HEK293 (cell line): ENCODE results near the gene SLC39A7.

Source experiments
- GFI1B ChIP-seq: fragments of 450-650 bp; formaldehyde crosslinking; IDR thresholded peaks from 2 replicates; pipeline ENCODE4 v1.5.1; 2016; ENCODE audit warnings: missing biosample characterization, missing genetic modification characterization
- GLI2 ChIP-seq: fragments of 450-650 bp; formaldehyde crosslinking; IDR thresholded peaks from 2 replicates; pipeline ENCODE4; 2017; ENCODE audit warnings: missing biosample characterization, missing genetic modification characterization, low read depth, borderline replicate concordance
- HOXA7 ChIP-seq: sonication (generic); formaldehyde crosslinking; IDR thresholded peaks from 2 replicates; pipeline ENCODE4 v1.8.1; 2022; ENCODE audit warnings: missing genetic modification reagents, borderline replicate concordance
- KLF10 ChIP-seq: fragments of 450-650 bp; IDR thresholded peaks from 2 replicates; pipeline ENCODE4 v1.5.1; 2018; ENCODE audit warnings: missing biosample characterization, mild to moderate bottlenecking, missing genetic modification characterization
- OVOL3 ChIP-seq: fragments of 450-650 bp; formaldehyde crosslinking; IDR thresholded peaks from 2 replicates; pipeline ENCODE4 v1.5.1; 2016; ENCODE audit warnings: missing biosample characterization, missing genetic modification characterization
- SCRT1 ChIP-seq: fragments of 450-650 bp; formaldehyde crosslinking; IDR thresholded peaks from 2 replicates; pipeline ENCODE4 v1.5.1; 2016; ENCODE audit warnings: missing biosample characterization, missing genetic modification characterization, borderline replicate concordance
- ZBTB48 ChIP-seq: fragments of 450-650 bp; formaldehyde crosslinking; IDR thresholded peaks from 2 replicates; pipeline ENCODE4 v1.5.1; 2016; ENCODE audit warnings: missing biosample characterization, missing genetic modification characterization
- ZNF10 ChIP-seq: fragments of 450-650 bp; formaldehyde crosslinking; IDR thresholded peaks from 2 replicates; pipeline ENCODE4 v1.5.1; 2017; ENCODE audit warnings: missing biosample characterization, missing genetic modification characterization
- ZNF155 ChIP-seq: fragments of 450-650 bp; formaldehyde crosslinking; IDR thresholded peaks from 2 replicates; pipeline ENCODE4 v1.5.1; 2016; ENCODE audit warnings: missing biosample characterization, missing genetic modification characterization
- ZNF157 ChIP-seq: fragments of 450-650 bp; formaldehyde crosslinking; IDR thresholded peaks from 2 replicates; pipeline ENCODE4 v1.5.1; 2016; ENCODE audit warnings: missing biosample characterization, missing genetic modification characterization
- ZNF175 ChIP-seq: fragments of 450-650 bp; formaldehyde crosslinking; IDR thresholded peaks from 2 replicates; pipeline ENCODE4 v1.5.1; 2016; ENCODE audit warnings: missing biosample characterization, missing genetic modification characterization
- ZNF2 ChIP-seq: fragments of 450-650 bp; formaldehyde crosslinking; IDR thresholded peaks from 2 replicates; pipeline ENCODE4 v1.5.1; 2016; ENCODE audit warnings: missing biosample characterization, missing genetic modification characterization
- ZNF311 ChIP-seq: fragments of 450-650 bp; formaldehyde crosslinking; IDR thresholded peaks from 2 replicates; pipeline ENCODE4 v1.5.1; 2017; ENCODE audit warnings: missing biosample characterization, missing genetic modification characterization, borderline replicate concordance
- ZNF354C ChIP-seq: fragments of 450-650 bp; formaldehyde crosslinking; IDR thresholded peaks from 2 replicates; pipeline ENCODE4 v1.5.1; 2016; ENCODE audit warnings: missing biosample characterization, missing genetic modification characterization, low read depth, borderline replicate concordance
- ZNF530 ChIP-seq: fragments of 450-650 bp; formaldehyde crosslinking; IDR thresholded peaks from 2 replicates; pipeline ENCODE4 v1.5.1; 2016; ENCODE audit warnings: low read depth, missing biosample characterization, missing genetic modification characterization
- ZNF571 ChIP-seq: fragments of 450-650 bp; formaldehyde crosslinking; IDR thresholded peaks from 2 replicates; pipeline ENCODE4 v1.5.0; 2017; ENCODE audit warnings: missing biosample characterization, missing genetic modification characterization
- ZNF629 ChIP-seq: fragments of 450-650 bp; formaldehyde crosslinking; IDR thresholded peaks from 2 replicates; pipeline ENCODE4 v1.5.1; 2017; ENCODE audit warnings: missing biosample characterization, missing genetic modification characterization
- ZNF654 ChIP-seq: fragments of 450-650 bp; formaldehyde crosslinking; IDR thresholded peaks from 2 replicates; pipeline ENCODE4 v1.5.1; 2016; ENCODE audit warnings: low read depth, missing biosample characterization, missing genetic modification characterization
- ZNF660 ChIP-seq: fragments of 450-650 bp; IDR thresholded peaks from 2 replicates; pipeline ENCODE4 v1.5.1; 2018; ENCODE audit warnings: missing biosample characterization, mild to moderate bottlenecking, missing genetic modification characterization
- ZNF843 ChIP-seq: fragments of 450-650 bp; formaldehyde crosslinking; IDR thresholded peaks from 2 replicates; pipeline ENCODE4 v1.5.1; 2016; ENCODE audit warnings: missing biosample characterization, missing genetic modification characterization
- TF ChIP-seq, protein P1 (sequence below): fragments of 450-650 bp; formaldehyde crosslinking; IDR thresholded peaks from 2 replicates; pipeline ENCODE4 v1.5.1; 2017; ENCODE audit warnings: missing biosample characterization, missing genetic modification characterization
- TF ChIP-seq, protein P2 (sequence below): fragments of 450-650 bp; formaldehyde crosslinking; IDR thresholded peaks from 2 replicates; pipeline ENCODE4 v1.5.1; 2016; ENCODE audit warnings: missing biosample characterization, missing genetic modification characterization, borderline replicate concordance
- TF ChIP-seq, protein P3 (sequence below): sonication (generic); formaldehyde crosslinking; IDR thresholded peaks from 2 replicates; pipeline ENCODE4 v1.8.1; 2022; ENCODE audit warnings: mild to moderate bottlenecking, moderate library complexity, missing genetic modification reagents
- TF ChIP-seq, protein P4 (sequence below): fragments of 450-650 bp; formaldehyde crosslinking; IDR thresholded peaks from 2 replicates; pipeline ENCODE4; 2016; ENCODE audit warnings: missing biosample characterization, missing genetic modification characterization
- TF ChIP-seq, protein P5 (sequence below): fragments of 450-650 bp; formaldehyde crosslinking; IDR thresholded peaks from 2 replicates; pipeline ENCODE4 v1.5.1; 2016; ENCODE audit warnings: missing biosample characterization, missing genetic modification characterization
- TF ChIP-seq, protein P6 (sequence below): fragments of 450-650 bp; formaldehyde crosslinking; IDR thresholded peaks from 2 replicates; pipeline ENCODE4 v1.5.1; 2016; ENCODE audit warnings: missing biosample characterization, missing genetic modification characterization
- TF ChIP-seq, protein P7 (sequence below): fragments of 450-650 bp; formaldehyde crosslinking; optimal IDR thresholded peaks from 2 replicates; pipeline ENCODE3; 2016; ENCODE audit warnings: missing biosample characterization, mild to moderate bottlenecking, missing genetic modification characterization

Gene SLC39A7

DNA sequence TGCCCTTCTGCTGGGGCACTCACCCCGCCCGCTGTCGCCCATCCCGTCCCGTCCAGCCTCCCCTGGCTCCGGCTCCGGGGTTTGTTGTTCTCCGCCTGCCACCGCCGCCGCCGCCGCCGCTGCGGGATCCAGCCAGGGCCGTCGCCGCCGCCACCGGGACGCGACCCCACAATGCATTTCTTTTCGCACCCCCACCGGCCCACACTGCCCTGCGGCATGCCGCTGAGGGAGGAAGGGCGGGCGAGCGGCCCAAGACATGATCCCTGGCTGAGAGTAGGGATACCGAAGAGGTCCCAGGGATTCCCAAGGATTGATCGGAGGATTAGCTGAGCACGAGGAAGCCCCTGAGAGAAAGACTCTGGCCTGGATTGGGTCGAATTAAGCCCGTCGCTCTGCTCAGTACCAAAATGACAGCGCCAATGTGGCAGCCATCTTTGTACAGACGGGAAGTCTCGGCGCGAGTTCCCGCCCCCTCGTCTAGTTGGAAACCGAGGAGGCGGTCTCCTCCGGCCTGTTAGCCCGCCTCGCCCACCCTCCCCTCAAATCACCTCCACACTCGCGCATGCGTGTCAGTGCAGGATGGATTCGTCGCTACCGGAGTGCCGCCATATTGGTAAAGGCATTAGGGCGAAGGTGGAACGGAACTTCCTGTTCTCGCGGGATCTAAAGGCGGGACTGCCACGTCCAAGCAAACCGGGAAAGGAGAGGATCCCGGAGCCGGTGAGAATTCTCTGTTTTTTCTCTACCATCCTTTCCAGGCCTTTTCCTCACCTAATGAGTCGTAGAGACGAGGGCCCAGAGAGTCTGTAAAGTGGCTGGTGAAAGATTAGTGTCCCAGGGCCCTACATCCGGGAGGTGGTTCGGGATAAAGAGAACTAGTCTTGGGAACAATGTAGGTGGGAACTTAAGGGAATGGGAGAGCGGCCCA lies at the start of gene SLC39A7, which contains the start of gene RXRB (continued):
- TF ChIP-seq HOXA7, result no peak
- no peak for TF ChIP-seq ZNF530
- TF ChIP-seq GLI2 (tag by site-specific recombination), result no peak
- TF ChIP-seq, protein P1, sequence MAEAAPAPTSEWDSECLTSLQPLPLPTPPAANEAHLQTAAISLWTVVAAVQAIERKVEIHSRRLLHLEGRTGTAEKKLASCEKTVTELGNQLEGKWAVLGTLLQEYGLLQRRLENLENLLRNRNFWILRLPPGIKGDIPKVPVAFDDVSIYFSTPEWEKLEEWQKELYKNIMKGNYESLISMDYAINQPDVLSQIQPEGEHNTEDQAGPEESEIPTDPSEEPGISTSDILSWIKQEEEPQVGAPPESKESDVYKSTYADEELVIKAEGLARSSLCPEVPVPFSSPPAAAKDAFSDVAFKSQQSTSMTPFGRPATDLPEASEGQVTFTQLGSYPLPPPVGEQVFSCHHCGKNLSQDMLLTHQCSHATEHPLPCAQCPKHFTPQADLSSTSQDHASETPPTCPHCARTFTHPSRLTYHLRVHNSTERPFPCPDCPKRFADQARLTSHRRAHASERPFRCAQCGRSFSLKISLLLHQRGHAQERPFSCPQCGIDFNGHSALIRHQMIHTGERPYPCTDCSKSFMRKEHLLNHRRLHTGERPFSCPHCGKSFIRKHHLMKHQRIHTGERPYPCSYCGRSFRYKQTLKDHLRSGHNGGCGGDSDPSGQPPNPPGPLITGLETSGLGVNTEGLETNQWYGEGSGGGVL (tag by site-specific recombination), result peak; percentile 94
- TF ChIP-seq, protein P2, sequence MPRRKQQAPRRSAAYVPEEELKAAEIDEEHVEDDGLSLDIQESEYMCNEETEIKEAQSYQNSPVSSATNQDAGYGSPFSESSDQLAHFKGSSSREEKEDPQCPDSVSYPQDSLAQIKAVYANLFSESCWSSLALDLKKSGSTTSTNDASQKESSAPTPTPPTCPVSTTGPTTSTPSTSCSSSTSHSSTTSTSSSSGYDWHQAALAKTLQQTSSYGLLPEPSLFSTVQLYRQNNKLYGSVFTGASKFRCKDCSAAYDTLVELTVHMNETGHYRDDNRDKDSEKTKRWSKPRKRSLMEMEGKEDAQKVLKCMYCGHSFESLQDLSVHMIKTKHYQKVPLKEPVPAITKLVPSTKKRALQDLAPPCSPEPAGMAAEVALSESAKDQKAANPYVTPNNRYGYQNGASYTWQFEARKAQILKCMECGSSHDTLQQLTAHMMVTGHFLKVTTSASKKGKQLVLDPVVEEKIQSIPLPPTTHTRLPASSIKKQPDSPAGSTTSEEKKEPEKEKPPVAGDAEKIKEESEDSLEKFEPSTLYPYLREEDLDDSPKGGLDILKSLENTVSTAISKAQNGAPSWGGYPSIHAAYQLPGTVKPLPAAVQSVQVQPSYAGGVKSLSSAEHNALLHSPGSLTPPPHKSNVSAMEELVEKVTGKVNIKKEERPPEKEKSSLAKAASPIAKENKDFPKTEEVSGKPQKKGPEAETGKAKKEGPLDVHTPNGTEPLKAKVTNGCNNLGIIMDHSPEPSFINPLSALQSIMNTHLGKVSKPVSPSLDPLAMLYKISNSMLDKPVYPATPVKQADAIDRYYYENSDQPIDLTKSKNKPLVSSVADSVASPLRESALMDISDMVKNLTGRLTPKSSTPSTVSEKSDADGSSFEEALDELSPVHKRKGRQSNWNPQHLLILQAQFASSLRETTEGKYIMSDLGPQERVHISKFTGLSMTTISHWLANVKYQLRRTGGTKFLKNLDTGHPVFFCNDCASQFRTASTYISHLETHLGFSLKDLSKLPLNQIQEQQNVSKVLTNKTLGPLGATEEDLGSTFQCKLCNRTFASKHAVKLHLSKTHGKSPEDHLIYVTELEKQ, result no peak
- TF ChIP-seq ZNF654 (tag by site-specific recombination), result no peak
- peak; percentile 46 for TF ChIP-seq ZNF843
- no peak for TF ChIP-seq ZNF354C
- TF ChIP-seq, protein P3, sequence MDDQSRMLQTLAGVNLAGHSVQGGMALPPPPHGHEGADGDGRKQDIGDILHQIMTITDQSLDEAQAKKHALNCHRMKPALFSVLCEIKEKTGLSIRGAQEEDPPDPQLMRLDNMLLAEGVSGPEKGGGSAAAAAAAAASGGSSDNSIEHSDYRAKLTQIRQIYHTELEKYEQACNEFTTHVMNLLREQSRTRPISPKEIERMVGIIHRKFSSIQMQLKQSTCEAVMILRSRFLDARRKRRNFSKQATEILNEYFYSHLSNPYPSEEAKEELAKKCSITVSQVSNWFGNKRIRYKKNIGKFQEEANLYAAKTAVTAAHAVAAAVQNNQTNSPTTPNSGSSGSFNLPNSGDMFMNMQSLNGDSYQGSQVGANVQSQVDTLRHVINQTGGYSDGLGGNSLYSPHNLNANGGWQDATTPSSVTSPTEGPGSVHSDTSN, result no peak
- TF ChIP-seq KLF10 (tag by site-specific recombination), result peak; percentile 72; the same call in 1 of the 2 replicates
- peak; percentile 82 for TF ChIP-seq ZNF629 (tag by site-specific recombination)
- TF ChIP-seq, protein P4, sequence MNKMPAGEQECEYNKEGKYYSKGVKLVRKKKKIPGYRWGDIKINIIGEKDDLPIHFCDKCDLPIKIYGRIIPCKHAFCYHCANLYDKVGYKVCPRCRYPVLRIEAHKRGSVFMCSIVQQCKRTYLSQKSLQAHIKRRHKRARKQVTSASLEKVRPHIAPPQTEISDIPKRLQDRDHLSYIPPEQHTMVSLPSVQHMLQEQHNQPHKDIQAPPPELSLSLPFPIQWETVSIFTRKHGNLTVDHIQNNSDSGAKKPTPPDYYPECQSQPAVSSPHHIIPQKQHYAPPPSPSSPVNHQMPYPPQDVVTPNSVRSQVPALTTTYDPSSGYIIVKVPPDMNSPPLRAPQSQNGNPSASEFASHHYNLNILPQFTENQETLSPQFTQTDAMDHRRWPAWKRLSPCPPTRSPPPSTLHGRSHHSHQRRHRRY (tag by site-specific recombination), result no peak
- no peak for TF ChIP-seq GFI1B (tag by site-specific recombination)
- no peak for TF ChIP-seq SCRT1 (tag by site-specific recombination)
- TF ChIP-seq, protein P5, sequence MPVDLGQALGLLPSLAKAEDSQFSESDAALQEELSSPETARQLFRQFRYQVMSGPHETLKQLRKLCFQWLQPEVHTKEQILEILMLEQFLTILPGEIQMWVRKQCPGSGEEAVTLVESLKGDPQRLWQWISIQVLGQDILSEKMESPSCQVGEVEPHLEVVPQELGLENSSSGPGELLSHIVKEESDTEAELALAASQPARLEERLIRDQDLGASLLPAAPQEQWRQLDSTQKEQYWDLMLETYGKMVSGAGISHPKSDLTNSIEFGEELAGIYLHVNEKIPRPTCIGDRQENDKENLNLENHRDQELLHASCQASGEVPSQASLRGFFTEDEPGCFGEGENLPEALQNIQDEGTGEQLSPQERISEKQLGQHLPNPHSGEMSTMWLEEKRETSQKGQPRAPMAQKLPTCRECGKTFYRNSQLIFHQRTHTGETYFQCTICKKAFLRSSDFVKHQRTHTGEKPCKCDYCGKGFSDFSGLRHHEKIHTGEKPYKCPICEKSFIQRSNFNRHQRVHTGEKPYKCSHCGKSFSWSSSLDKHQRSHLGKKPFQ (tag by site-specific recombination), result 0 out of 2 replicates have a peak, but pooled peaks have one; percentile 30
- peak; percentile 88 for TF ChIP-seq ZBTB48 (tag by site-specific recombination)
- no peak for TF ChIP-seq ZNF311 (tag by site-specific recombination)
- peak; percentile 66; the same call in 1 of the 2 replicates for TF ChIP-seq ZNF660 (tag by site-specific recombination)
- TF ChIP-seq, protein P6, sequence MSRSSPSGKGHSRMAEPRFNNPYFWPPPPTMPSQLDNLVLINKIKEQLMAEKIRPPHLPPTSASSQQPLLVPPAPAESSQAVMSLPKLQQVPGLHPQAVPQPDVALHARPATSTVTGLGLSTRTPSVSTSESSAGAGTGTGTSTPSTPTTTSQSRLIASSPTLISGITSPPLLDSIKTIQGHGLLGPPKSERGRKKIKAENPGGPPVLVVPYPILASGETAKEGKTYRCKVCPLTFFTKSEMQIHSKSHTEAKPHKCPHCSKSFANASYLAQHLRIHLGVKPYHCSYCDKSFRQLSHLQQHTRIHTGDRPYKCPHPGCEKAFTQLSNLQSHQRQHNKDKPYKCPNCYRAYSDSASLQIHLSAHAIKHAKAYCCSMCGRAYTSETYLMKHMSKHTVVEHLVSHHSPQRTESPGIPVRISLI (tag by site-specific recombination), result no peak
- no peak for TF ChIP-seq ZNF155
- no peak for TF ChIP-seq ZNF157 (tag by site-specific recombination)
- peak; percentile 83 for TF ChIP-seq ZNF2 (tag by site-specific recombination)
- no peak for TF ChIP-seq ZNF10 (tag by site-specific recombination)
- no peak for TF ChIP-seq ZNF571 (tag by site-specific recombination)
- no peak for TF ChIP-seq ZNF175 (tag by site-specific recombination)
- TF ChIP-seq, protein P7, sequence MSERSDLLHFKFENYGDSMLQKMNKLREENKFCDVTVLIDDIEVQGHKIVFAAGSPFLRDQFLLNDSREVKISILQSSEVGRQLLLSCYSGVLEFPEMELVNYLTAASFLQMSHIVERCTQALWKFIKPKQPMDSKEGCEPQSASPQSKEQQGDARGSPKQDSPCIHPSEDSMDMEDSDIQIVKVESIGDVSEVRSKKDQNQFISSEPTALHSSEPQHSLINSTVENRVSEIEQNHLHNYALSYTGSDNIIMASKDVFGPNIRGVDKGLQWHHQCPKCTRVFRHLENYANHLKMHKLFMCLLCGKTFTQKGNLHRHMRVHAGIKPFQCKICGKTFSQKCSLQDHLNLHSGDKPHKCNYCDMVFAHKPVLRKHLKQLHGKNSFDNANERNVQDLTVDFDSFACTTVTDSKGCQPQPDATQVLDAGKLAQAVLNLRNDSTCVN, result peak; percentile 73
- no peak for TF ChIP-seq OVOL3
